Measurements from ENCODE around the gene NDUFB7. TPM values are rescaled to one million over a fixed set of nuclear protein-coding genes. Genes with fewer than 3 reads are reported as not detected.
A peak's percentile ranks its signal among the peaks of the same experiment; 100 is the strongest.

NDUFB7 gene
- total and polyA plus RNA-seq, 7 donors, result 475 to 853 (median 607) TPM

DNA sequence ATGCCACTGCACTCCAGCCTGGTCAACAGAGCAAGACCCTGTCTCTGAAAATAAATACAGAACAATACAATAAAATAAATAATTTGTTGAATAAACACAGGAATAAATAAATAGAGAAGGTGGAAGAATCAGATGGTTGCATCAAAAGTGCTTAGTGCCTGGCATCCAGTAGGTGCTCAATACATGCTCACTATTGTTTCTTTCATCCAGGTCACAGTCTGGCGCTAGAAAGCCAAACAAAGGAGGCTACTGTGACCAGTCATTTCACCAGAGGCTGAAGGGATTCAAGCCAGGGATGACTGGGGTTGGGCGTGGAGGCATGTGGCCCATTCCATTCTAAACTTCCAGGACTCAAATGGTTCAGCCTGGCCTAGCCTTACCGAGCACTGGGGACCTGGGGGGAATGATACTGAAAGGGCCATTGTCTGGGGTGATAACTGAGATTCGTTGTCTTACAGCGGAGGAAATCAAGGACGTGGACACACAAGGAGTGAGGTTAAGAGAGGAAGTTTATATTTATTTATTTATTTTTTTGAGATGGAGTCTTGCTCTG lies 3.6 kb upstream of the NDUFB7 start:
- intact Hi-C loops (cut with DNase I), result no loop called here
- Histone ChIP-seq H3K27me3 (no peaks in the 10 kb centered on the region), H3K9me3 (no peaks in the 10 kb centered on the region), H3K27ac (no peak overlapping the region), H3K4me1 (peaks cover 0 to 24% (median 23%) of the 10 kb centered on the region in 4 donors), H3K36me3 (no peaks in the 10 kb centered on the region), H3K4me3 (no peak overlapping the region)
- TF ChIP-seq EP300 (IDR thresholded peaks at IDR 0.05) (no peak), POLR2A (IDR thresholded peaks at IDR 0.05) (no peak), POLR2AphosphoS5 (IDR thresholded peaks at IDR 0.05) (no peak), CTCF (IDR thresholded peaks at IDR 0.05) (no peak)
- no peak for DNase-seq
- 78 to 93% methylated on average over 6 of the region's 6 CpGs for WGBS, 2 donors

DNA sequence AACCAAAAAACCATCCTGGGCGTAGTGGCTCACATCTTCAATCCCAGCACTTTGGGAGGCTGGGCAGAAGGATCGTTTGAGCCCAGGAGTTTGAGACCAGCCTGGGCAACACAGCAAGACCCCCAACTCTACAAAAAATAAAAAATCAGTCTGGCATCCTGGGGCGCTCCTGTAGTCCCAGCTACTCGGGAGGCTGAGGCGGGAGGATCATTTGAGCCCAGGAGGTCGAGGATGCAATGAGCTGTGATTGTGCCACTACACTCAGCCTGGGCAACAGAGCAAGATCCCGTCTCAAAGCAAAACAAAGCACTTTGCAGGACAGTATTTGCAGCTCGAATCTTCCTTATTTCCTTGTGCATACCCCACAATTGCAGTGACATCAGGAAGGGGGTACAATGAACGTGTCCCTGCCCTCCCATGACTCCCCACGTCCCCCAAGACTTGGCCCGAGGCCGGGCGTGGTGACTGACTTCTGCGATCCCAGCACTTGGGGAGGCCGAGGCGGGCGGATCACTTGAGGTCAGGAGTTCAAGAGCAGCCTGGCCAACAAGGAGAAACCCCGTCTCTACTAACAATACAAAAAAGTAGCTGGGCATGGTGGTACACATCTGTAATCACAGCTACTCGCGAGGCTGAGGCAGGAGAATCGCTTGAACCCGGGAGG lies 870 bp downstream of the NDUFB7 start:
- Histone ChIP-seq H3K27ac (peak overlapping the region; percentile 70 to 87 (median 83)), H3K4me3 (peak overlapping the region; percentile 63 to 94 (median 82)), H3K27me3 (no peaks in the 10 kb centered on the region), H3K4me1 (peaks cover 0 to 38% (median 36%) of the 10 kb centered on the region in 4 donors), H3K9me3 (no peaks in the 10 kb centered on the region), H3K36me3 (peaks cover 0 to 14% (median 5%) of the 10 kb centered on the region in 4 donors)
- no peak for TF ChIP-seq CTCF (IDR thresholded peaks at IDR 0.05)
- no peak for TF ChIP-seq POLR2AphosphoS5 (IDR thresholded peaks at IDR 0.05)
- no peak for TF ChIP-seq POLR2A (IDR thresholded peaks at IDR 0.05)
- DNase-seq, result no peak
- WGBS, 2 donors, result 24 to 46% methylated on average over 22 of the region's 22 CpGs
- intact Hi-C loops (cut with DNase I), result no loop called here

DNA sequence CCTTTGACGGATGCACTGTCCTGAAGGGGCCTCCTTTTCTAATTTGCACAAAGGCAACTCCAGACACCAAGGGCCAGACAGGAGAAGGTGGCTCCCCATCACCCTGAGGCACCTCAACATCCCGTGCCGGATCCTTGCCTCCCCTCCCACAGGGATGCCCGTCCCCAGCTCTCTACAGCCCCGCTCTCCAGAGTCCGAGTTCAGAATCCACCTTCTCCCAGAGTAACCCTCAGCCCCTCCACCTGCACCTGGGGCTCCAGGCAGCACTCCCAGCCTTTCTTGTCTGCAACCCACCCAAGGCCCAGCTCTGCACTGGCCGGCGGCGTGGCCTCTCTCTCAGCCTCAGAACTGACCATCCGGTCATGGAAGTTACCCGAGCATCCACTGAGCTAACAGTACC lies 4.8 kb downstream of the NDUFB7 start:
- Histone ChIP-seq H3K9me3 (no peaks in the 10 kb centered on the region), H3K36me3 (peaks cover 0 to 34% (median 5%) of the 10 kb centered on the region in 4 donors), H3K27ac (no peak overlapping the region), H3K4me3 (no peak overlapping the region), H3K27me3 (no peaks in the 10 kb centered on the region), H3K4me1 (peaks cover 0 to 24% (median 23%) of the 10 kb centered on the region in 4 donors)
- intact Hi-C loops (cut with DNase I), result no loop called here
- WGBS, 2 donors, result 77 to 88% methylated on average over 11 of the region's 11 CpGs
- DNase-seq, result no peak
- TF ChIP-seq CTCF (IDR thresholded peaks at IDR 0.05) (no peak), POLR2A (IDR thresholded peaks at IDR 0.05) (no peak), POLR2AphosphoS5 (IDR thresholded peaks at IDR 0.05) (no peak), EP300 (IDR thresholded peaks at IDR 0.05) (no peak)

DNA sequence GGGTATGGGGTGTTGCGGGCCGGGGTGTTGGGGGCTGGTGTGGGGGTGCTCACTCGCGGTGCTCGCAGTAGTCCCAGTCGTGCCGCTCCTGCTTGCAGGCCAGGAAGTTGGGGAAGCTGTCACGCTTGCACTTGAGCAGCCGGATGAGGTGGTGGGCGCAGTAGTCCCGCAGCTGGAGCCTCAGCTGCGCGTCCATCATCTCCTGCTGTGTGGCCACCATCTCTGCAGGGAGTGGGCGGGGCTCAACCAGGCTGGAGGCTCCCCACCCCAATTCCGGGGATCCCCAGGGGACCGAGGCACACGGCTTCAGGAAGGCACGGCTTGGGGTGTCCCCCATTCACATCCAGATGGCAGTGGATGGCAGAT lies 5.2 kb downstream of the NDUFB7 start:
- H3K4me3 ChIP-seq, result no peak overlapping the region
- H3K4me1 ChIP-seq, result peaks cover 0 to 23% (median 22%) of the 10 kb centered on the region in 4 donors
- no peaks in the 10 kb centered on the region for H3K9me3 ChIP-seq
- no peak for DNase-seq
- 80 to 83% methylated on average over 18 of the region's 18 CpGs for WGBS, 2 donors
- H3K27me3 ChIP-seq, result no peaks in the 10 kb centered on the region
- intact Hi-C loops (cut with DNase I), result no loop called here
- peaks cover 0 to 34% (median 5%) of the 10 kb centered on the region in 4 donors for H3K36me3 ChIP-seq
- TF ChIP-seq POLR2AphosphoS5 (IDR thresholded peaks at IDR 0.05), result no peak
- no peak for TF ChIP-seq CTCF (IDR thresholded peaks at IDR 0.05)
- no peak for TF ChIP-seq EP300 (IDR thresholded peaks at IDR 0.05)
- no peak for TF ChIP-seq POLR2A (IDR thresholded peaks at IDR 0.05)
- no peak overlapping the region for H3K27ac ChIP-seq
